ENCODE data around the gene ADM2. TPM values are rescaled to one million over a fixed set of nuclear protein-coding genes. Genes with fewer than 3 reads are reported as not detected.

The ADM2 gene
- under 0.01 and 0.37 TPM in 2 replicates for total RNA-seq

GRCh38 chr22:50481440-50482106 is at the start of gene ADM2:
Gene ADM2, plus strand, starts transcription at chr22:50481543. Its CDS starts 305 bp downstream, at chr22:50481848.

GRCh38 chr22:50474710-50475651 is 6.4 kb upstream of the ADM2 start, which contains the start of gene SBF1:
Gene SBF1, minus strand, starts transcription at chr22:50475035. Its CDS starts 195 bp downstream, at chr22:50474840.

GRCh38 chr22:50486561-50487289 is 5.4 kb downstream of the ADM2 start, which contains the start of gene MIOX:
Gene MIOX, plus strand, starts transcription at chr22:50486859. Its CDS starts 39 bp downstream, at chr22:50486898.

GRCh38 chr22:50507421-50507990 is 26.2 kb downstream of the ADM2 start, which contains the start of gene LMF2:
Gene LMF2, minus strand, starts transcription at chr22:50507702. Its CDS starts 27 bp downstream, at chr22:50507675.

GRCh38 chr22:50507991-50508884 is 26.9 kb downstream of the ADM2 start, which contains the start of gene NCAPH2:
Gene NCAPH2, plus strand, starts transcription at chr22:50508224. Its CDS starts 114 bp downstream, at chr22:50508338.

GRCh38 chr22:50525104-50525857 is 43.9 kb downstream of the ADM2 start, which contains the start of gene SCO2:
Gene SCO2, minus strand, starts transcription at chr22:50525598. Its CDS starts 1,187 bp downstream, at chr22:50524411.

GRCh38 chr22:50529897-50530579 is 48.7 kb downstream of the ADM2 start, which contains the start of gene TYMP:
Gene TYMP, minus strand, starts transcription at chr22:50530012. Its CDS starts 303 bp downstream, at chr22:50529709.

Other genes with a start within 250 kb of the ADM2 start
- 26.4 and 30.5 TPM in 2 replicates for gene TUBGCP6, start 236.5 kb upstream of the ADM2 start, total RNA-seq
- gene HDAC10, start 230.3 kb upstream of the ADM2 start, total RNA-seq: 16.2 and 21.7 TPM in 2 replicates
- gene MAPK12, start 219.9 kb upstream of the ADM2 start, total RNA-seq: 24.3 and 28.3 TPM in 2 replicates
- gene MAPK11, start 211.2 kb upstream of the ADM2 start, total RNA-seq: 3.7 and 4.4 TPM in 2 replicates
- gene PLXNB2, start 173.9 kb upstream of the ADM2 start, total RNA-seq: 145 and 159 TPM in 2 replicates
- 1.6 and 1.9 TPM in 2 replicates for gene DENND6B, start 154.5 kb upstream of the ADM2 start, total RNA-seq
- gene PPP6R2, start 138.2 kb upstream of the ADM2 start, total RNA-seq: 62.2 and 65.0 TPM in 2 replicates
- gene SBF1, start 6.5 kb upstream of the ADM2 start, total RNA-seq: 49.7 and 60.6 TPM in 2 replicates
- gene MIOX, start 5.3 kb downstream of the ADM2 start, total RNA-seq: not detected in 2 replicates
- gene LMF2, start 26.2 kb downstream of the ADM2 start, total RNA-seq: 24.8 and 29.5 TPM in 2 replicates
- 24.9 and 38.2 TPM in 2 replicates for gene NCAPH2, start 26.7 kb downstream of the ADM2 start, total RNA-seq
- 0.62 and 2.0 TPM in 2 replicates for gene SCO2, start 44.1 kb downstream of the ADM2 start, total RNA-seq
- 7.3 and 14.3 TPM in 2 replicates for gene TYMP, start 48.5 kb downstream of the ADM2 start, total RNA-seq
- gene KLHDC7B, start 64.4 kb downstream of the ADM2 start, total RNA-seq: under 0.01 TPM in 1 of 2 replicates, not detected in the other
- gene SYCE3, start 81.4 kb downstream of the ADM2 start, total RNA-seq: 0.79 TPM in 1 of 2 replicates, not detected in the other
- 1.5 and 2.9 TPM in 2 replicates for gene CPT1B, start 96.9 kb downstream of the ADM2 start, total RNA-seq
- gene CHKB, start 101.3 kb downstream of the ADM2 start, total RNA-seq: 20.9 and 21.8 TPM in 2 replicates
- 0.12 and 0.13 TPM in 2 replicates for gene MAPK8IP2, start 119.2 kb downstream of the ADM2 start, total RNA-seq
- gene ARSA, start 146.6 kb downstream of the ADM2 start, total RNA-seq: 12.4 and 17.2 TPM in 2 replicates
- gene SHANK3, start 191.3 kb downstream of the ADM2 start, total RNA-seq: 0.62 and 0.79 TPM in 2 replicates

Data from aortic smooth muscle cell (primary cell).